Measurements from ENCODE around the gene TRIM25.

TRIM25 gene

GRCh38 chr17:56887105-56887504, 26.7 kb downstream of the TRIM25 start:
- TF ChIP-seq CTCF (IDR thresholded peaks at IDR 0.05) = no peak
- peaks cover 0 to 49% (median 40%) of the 10 kb centered on the region in 3 donors for H3K36me3 ChIP-seq
- no peaks in the 10 kb centered on the region for H3K4me1 ChIP-seq
- H3K27ac ChIP-seq = no peak overlapping the region
- H3K9me3 ChIP-seq = no peaks in the 10 kb centered on the region
- DNase-seq = no peak
- no peaks in the 10 kb centered on the region for H3K27me3 ChIP-seq
- H3K4me3 ChIP-seq = no peak overlapping the region
- intact Hi-C loops (cut with DNase I; ENCODE audit: low total_unique reads) = no loop called here

- no peak overlapping the region for H3K27ac ChIP-seq
- no peak overlapping the region for H3K4me3 ChIP-seq
- intact Hi-C loops (cut with DNase I; ENCODE audit: low total_unique reads) = no loop called here
- no peaks in the 10 kb centered on the region for H3K4me1 ChIP-seq
- no peak for DNase-seq
- no peak for TF ChIP-seq CTCF (IDR thresholded peaks at IDR 0.05)
- H3K27me3 ChIP-seq = no peaks in the 10 kb centered on the region
- H3K9me3 ChIP-seq = no peaks in the 10 kb centered on the region
- H3K36me3 ChIP-seq = peaks cover 0 to 41% (median 32%) of the 10 kb centered on the region in 3 donors
These were observed 27.5 kb downstream of the TRIM25 start for GRCh38 chr17:56886288-56886731.

GRCh38 chr17:56885312-56885657, 28.6 kb downstream of the TRIM25 start:
- Histone ChIP-seq H3K27me3 (no peaks in the 10 kb centered on the region), H3K9me3 (no peaks in the 10 kb centered on the region), H3K4me3 (no peak overlapping the region), H3K27ac (no peak overlapping the region), H3K36me3 (peaks cover 0 to 30% (median 21%) of the 10 kb centered on the region in 3 donors), H3K4me1 (no peaks in the 10 kb centered on the region)
- intact Hi-C loops (cut with DNase I; ENCODE audit: low total_unique reads) = no loop called here
- no peak for DNase-seq
- no peak for TF ChIP-seq CTCF (IDR thresholded peaks at IDR 0.05)

GRCh38 chr17:56884483-56885311, 29.2 kb downstream of the TRIM25 start:
- Histone ChIP-seq H3K4me1 (no peaks in the 10 kb centered on the region), H3K27ac (no peak overlapping the region), H3K27me3 (no peaks in the 10 kb centered on the region), H3K9me3 (no peaks in the 10 kb centered on the region), H3K36me3 (peaks cover 0 to 25% (median 16%) of the 10 kb centered on the region in 3 donors), H3K4me3 (no peak overlapping the region)
- TF ChIP-seq CTCF (IDR thresholded peaks at IDR 0.05) = no peak
- DNase-seq = no peak
- intact Hi-C loops (cut with DNase I; ENCODE audit: low total_unique reads) = no loop called here

GRCh38 chr17:56883616-56884015, 30.2 kb downstream of the TRIM25 start:
- Histone ChIP-seq H3K27me3 (no peaks in the 10 kb centered on the region), H3K27ac (no peak overlapping the region), H3K4me1 (no peaks in the 10 kb centered on the region), H3K9me3 (no peaks in the 10 kb centered on the region), H3K4me3 (no peak overlapping the region), H3K36me3 (peaks cover 0 to 17% (median 14%) of the 10 kb centered on the region in 3 donors)
- DNase-seq = no peak
- intact Hi-C loops (cut with DNase I; ENCODE audit: low total_unique reads) = no loop called here
- TF ChIP-seq CTCF (IDR thresholded peaks at IDR 0.05) = no peak
